Activated CD4-positive, alpha-beta memory T cell treated with anti-CD3 and anti-CD28 coated beads for 36 hours (primary cell): ENCODE results near the gene FBXW5. TPM values are rescaled to one million over a fixed set of nuclear protein-coding genes. Genes with fewer than 3 reads are reported as not detected.

ENCODE experiments used
- total RNA-seq, 2 experiments: library from RNA; stranded (reverse); gene quantifications; one replicate each; pipeline ENCODE4 v1.2.3, GENCODE V29; 2021

Gene FBXW5
- total RNA-seq, 2 experiments from 2014 or later: 66.8 to 69.4 TPM

Other genes with a start within 250 kb of the FBXW5 start
- not detected for gene DIPK1B, start 232.2 kb downstream of the FBXW5 start, total RNA-seq
- 1 to 10 TPM; 1.2 to 1.5 TPM for gene LCN10, start 201.8 kb downstream of the FBXW5 start, total RNA-seq
- gene LCN6, start 196.2 kb downstream of the FBXW5 start, total RNA-seq: not detected
- not detected for gene LCN8, start 186.5 kb downstream of the FBXW5 start, total RNA-seq
- gene LCN15, start 180.2 kb downstream of the FBXW5 start, total RNA-seq: not detected
- 10 to 100 TPM; 42.3 to 45.2 TPM for gene TMEM141, start 153.4 kb downstream of the FBXW5 start, total RNA-seq
- gene CCDC183, start 148.4 kb downstream of the FBXW5 start, total RNA-seq: under 1 TPM; 0.21 to 0.36 TPM
- gene RABL6, start 136.8 kb downstream of the FBXW5 start, total RNA-seq: 10 to 100 TPM; 83.4 to 85.3 TPM
- 1 to 10 TPM; 3.8 to 4.2 TPM for gene AJM1, start 102.3 kb downstream of the FBXW5 start, total RNA-seq
- gene PHPT1, start 95.3 kb downstream of the FBXW5 start, total RNA-seq: 10 to 100 TPM; 92.2 to 95.5 TPM
- 10 to 100 TPM; 13.0 to 14.3 TPM for gene MAMDC4, start 92.4 kb downstream of the FBXW5 start, total RNA-seq
- gene EDF1, start 78.4 kb downstream of the FBXW5 start, total RNA-seq: 100 to 1,000 TPM; 302 to 311 TPM
- 10 to 100 TPM; 40.0 to 41.4 TPM for gene TRAF2, start 58.2 kb downstream of the FBXW5 start, total RNA-seq
- gene C8G, start 505 bp upstream of the FBXW5 start, total RNA-seq: under 1 TPM; 0.90 to 0.94 TPM
- gene LCN12, start 7.5 kb upstream of the FBXW5 start, total RNA-seq: 1 to 10 TPM; 1.6 to 2.1 TPM
- not detected for gene PTGDS, start 32.8 kb upstream of the FBXW5 start, total RNA-seq
- not detected for gene LCNL1, start 38.3 kb upstream of the FBXW5 start, total RNA-seq
- gene PAXX, start 47.7 kb upstream of the FBXW5 start, total RNA-seq: 10 to 100 TPM; 71.0 to 71.2 TPM
- gene CLIC3, start 51.8 kb upstream of the FBXW5 start, total RNA-seq: under 1 TPM; 0.43 to 0.61 TPM
- gene ABCA2, start 83.5 kb upstream of the FBXW5 start, total RNA-seq: 10 to 100 TPM; 22.1 to 22.9 TPM
- gene FUT7, start 87.3 kb upstream of the FBXW5 start, total RNA-seq: 1 to 10 TPM in 1 of 2 experiments, under 1 TPM in 1; 0.85 to 1.3 TPM
- 10 to 100 TPM; 36.0 to 42.6 TPM for gene NPDC1, start 101.4 kb upstream of the FBXW5 start, total RNA-seq
- not detected for gene ENTPD2, start 109.3 kb upstream of the FBXW5 start, total RNA-seq
- gene SAPCD2, start 125.8 kb upstream of the FBXW5 start, total RNA-seq: 1 to 10 TPM; 6.4 to 6.6 TPM
- 1 to 10 TPM; 6.7 to 7.7 TPM for gene UAP1L1, start 132.8 kb upstream of the FBXW5 start, total RNA-seq
- 10 to 100 TPM; 32.9 to 33.1 TPM for gene MAN1B1, start 142.2 kb upstream of the FBXW5 start, total RNA-seq
- gene DPP7, start 170.0 kb upstream of the FBXW5 start, total RNA-seq: 100 to 1,000 TPM; 195 to 208 TPM
- gene GRIN1, start 194.4 kb upstream of the FBXW5 start, total RNA-seq: not detected
- gene LRRC26, start 225.3 kb upstream of the FBXW5 start, total RNA-seq: not detected
- gene TMEM210, start 227.3 kb upstream of the FBXW5 start, total RNA-seq: not detected
- 10 to 100 TPM; 36.3 to 36.9 TPM for gene ANAPC2, start 243.8 kb upstream of the FBXW5 start, total RNA-seq
- gene SSNA1, start 243.9 kb upstream of the FBXW5 start, total RNA-seq: 10 to 100 TPM; 58.9 to 62.1 TPM